Heart right ventricle (tissue), 16 donors: Measurements from ENCODE around the gene ZFAND2A. TPM values are rescaled to one million over a fixed set of nuclear protein-coding genes. Genes with fewer than 3 reads are reported as not detected.
A peak's percentile ranks its signal among the peaks of the same experiment; 100 is the strongest.

Experiments
- ATAC-seq, 8 donors: fragments of 200-7000 bp; cut with Tn5 transposase; one replicate each; pipeline ENCODE4 v1.9.1; 2020; ENCODE audit warnings: mild to moderate bottlenecking in 8 of 8, moderate library complexity in 8 of 8, moderate number of reproducible peaks in 1 of 8
- DNase-seq, 2 donors: peaks; one replicate each; pipeline ENCODE4 v3.0.0-alpha.2; 2020
- H3K27ac ChIP-seq, 10 donors: fragments of 200-600 bp; sonication (generic) in 2 of 10; one replicate each; pipeline versions ENCODE4 v1.5.0 to v1.8.0; 2020 to 2022; ENCODE audit warnings: mild to moderate bottlenecking in 3 of 10
- H3K27me3 ChIP-seq, 7 donors: fragments of 200-600 bp; one replicate each; pipeline ENCODE4 v1.8.0; 2021 to 2022; ENCODE audit warnings: mild to moderate bottlenecking in 2 of 7
- H3K36me3 ChIP-seq, 9 donors: fragments of 200-600 bp; sonication (generic) in 1 of 9; one replicate each; pipeline versions ENCODE4 v1.5.0 to v1.8.0; 2020 to 2022; ENCODE audit warnings: mild to moderate bottlenecking in 2 of 9
- H3K4me1 ChIP-seq, 9 donors: fragments of 200-600 bp; sonication (generic) in 1 of 9; one replicate each; pipeline versions ENCODE4 v1.5.0 to v1.8.0; 2020 to 2022; ENCODE audit warnings: mild to moderate bottlenecking in 4 of 9
- H3K4me3 ChIP-seq, 10 donors: fragments of 200-600 bp; sonication (generic) in 2 of 10; one replicate each; pipeline versions ENCODE4 v1.5.0 to v1.8.0; 2020 to 2022; ENCODE audit warnings: mild to moderate bottlenecking in 7 of 10, moderate library complexity in 2 of 10
- H3K9me3 ChIP-seq, 11 donors: fragments of 200-600 bp in 10 of 11; sonication (generic) in 2 of 11; one replicate each; pipeline versions ENCODE4 v1.5.0 to v1.8.0; 2013 to 2022; ENCODE audit warnings: mild to moderate bottlenecking in 2 of 11, control low read depth in 1 of 11, moderate library complexity in 1 of 11
- CTCF ChIP-seq, 9 donors: fragments of 200-600 bp; sonication (generic) in 2 of 9; IDR thresholded peaks; one replicate each; pipeline versions ENCODE4 v1.5.0 to v1.8.0; 2021 to 2022; ENCODE audit warnings: antibody characterized with exemption in 9 of 9, mild to moderate bottlenecking in 5 of 9, moderate library complexity in 1 of 9
- WGBS, 2 donors: extraction: QIAGEN DNeasy Blood & Tissue Kit; methylation state at CpG; one replicate each; pipeline ENCODE4 v1.1.7; 2013; ENCODE audit warnings: inconsistent platforms in 1 of 2; 5-methylcytosine and 5-hydroxymethylcytosine counted together
- intact Hi-C, 10 donors: fragments of 100-400 bp; cut with DNase I; formaldehyde crosslinking; loops; one replicate each; pipeline versions ENCODE4 v1.11.1 to v1.14.2; 2022
- polyA plus RNA-seq, 2 donors: library from polyadenylated mRNA; stranded (reverse); fragments of 200-250 nt; gene quantifications; one replicate each; pipeline ENCODE4 v1.2.3, GENCODE V29; 2013
- total RNA-seq, 10 donors: library from RNA; stranded (reverse); fragmentation: NEBNext Ultra II Directional in 3 of 10; extraction: Animal tissue kit (Norgen Biotek cat#: 25700) in 3 of 10; gene quantifications; one replicate each; pipeline versions ENCODE4 v1.2.1 to v1.2.4, GENCODE V29; 2021 to 2023
- donor health status: Arrhythmogenic right ventricular cardiomyopathy.
- donor health status: ischemic (EF 13 %, LVEDD 7.1; RV severe dilation, severe dysfunction).
- donor health status: healthy with polysubstance abuse.
- donor health status: DM: no; HTN: yes; CAD: no.
- donor health status: DM: no; HTN: no; CAD: no.
- donor health status: ischemic (EF 25% LVEDD 6.9; RV normal size, moderate dysfunction).
- donor health status: ischemic (EF 25% LVEDD 5.7; RV mildly dilated, moderate dysfunction).
- donor health status: healthy.
- donor health status: DM: yes; HTN: yes; CAD: no.
- donor health status: Ischemic cardiomyopathy.
- donor health status: ischemic (EF 35%, LVEDD 5.7; RV mildly dilated, moderate dysfunction).
- donor health status: nonischemic (EF 11% LVEDD 7.7; RV severe dilation, severe dysfunction).
- donor health status: DM: yes; HTN: yes; CAD: no.
- donor health status: PGD.
- donor health status: ischemic (EF 29% LVEDD 5.4; RV normal size, mild dysfunction).
- donor health status: nonischemic (EF 23%, LVEDD 6.1; RV moderate dilation, normal function).

Gene ZFAND2A
- total and polyA plus RNA-seq, 12 donors, result 4.4 to 32.6 (median 9.4) TPM

DNA sequence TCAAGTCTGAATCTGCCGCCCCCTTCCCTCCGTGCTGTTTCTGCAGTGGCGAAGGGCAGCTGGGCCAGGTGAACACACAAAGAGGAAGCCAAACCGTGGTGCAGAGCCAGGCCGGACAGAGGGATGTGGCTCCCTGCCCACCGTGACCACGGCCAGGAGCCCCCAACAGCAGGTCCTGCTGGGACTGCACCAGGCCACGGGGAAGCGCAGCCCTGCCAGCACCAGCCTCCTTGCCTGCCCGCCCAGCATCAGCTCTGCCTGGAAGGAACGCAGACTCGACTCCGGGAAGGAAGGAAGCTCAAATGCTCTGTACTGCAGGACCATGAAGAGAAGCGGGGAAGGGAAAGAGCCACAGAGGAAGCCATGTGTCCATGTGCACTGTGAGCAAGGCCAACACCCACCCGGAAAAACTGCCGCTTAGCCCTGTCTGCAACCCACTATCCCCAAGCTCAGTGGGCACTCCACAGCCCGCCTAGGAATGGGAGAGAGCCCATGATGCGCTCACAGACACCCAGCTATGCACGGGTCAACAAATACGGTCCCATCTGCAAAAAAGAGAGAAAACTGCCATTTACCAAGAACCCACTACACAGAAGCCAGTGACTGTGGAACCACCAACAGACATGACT lies 53.1 kb downstream of the ZFAND2A start:
- no peaks in the 10 kb centered on the region for H3K27me3 ChIP-seq
- no peak for TF ChIP-seq CTCF (IDR thresholded peaks at IDR 0.05)
- DNase-seq (no peak), ATAC-seq (no peak)
- H3K4me1 ChIP-seq, result peaks cover 0 to 42% (median 3%) of the 10 kb centered on the region in 9 donors
- no peak overlapping the region for H3K4me3 ChIP-seq
- 62 to 65% methylated on average over 20 of the region's 20 CpGs for WGBS, 2 donors
- peak overlapping the region in 1 of 10 donors; percentile 15 for H3K27ac ChIP-seq
- H3K9me3 ChIP-seq, result no peaks in the 10 kb centered on the region
- no peaks in the 10 kb centered on the region for H3K36me3 ChIP-seq
- intact Hi-C loops, result no loop called here

- no peak for TF ChIP-seq CTCF (IDR thresholded peaks at IDR 0.05)
- WGBS, 2 donors, result 84 to 87% methylated on average over 27 of the region's 27 CpGs
- no peak overlapping the region for H3K4me3 ChIP-seq
- H3K9me3 ChIP-seq, result no peaks in the 10 kb centered on the region
- H3K36me3 ChIP-seq, result no peaks in the 10 kb centered on the region
- ATAC-seq, result no peak
- intact Hi-C loops, result no loop called here
- no peak for DNase-seq
- H3K27ac ChIP-seq, result peak overlapping the region in 1 of 10 donors; percentile 15
- no peaks in the 10 kb centered on the region for H3K27me3 ChIP-seq
- H3K4me1 ChIP-seq, result peaks cover 0 to 39% (median 3%) of the 10 kb centered on the region in 9 donors
Observed at GRCh38 chr7:1106063-1106792, 53.8 kb downstream of the ZFAND2A start.

GRCh38 chr7:1105189-1105588 lies 54.8 kb downstream of the ZFAND2A start:
- intact Hi-C loops, result loop anchor here in 1 of 10 donors (2.0 kb wide), 1 partner anchor 18 kb away; no protein-coding TSS in a partner anchor
- DNase-seq (no peak), ATAC-seq (no peak)
- WGBS, 2 donors, result 92 to 93% methylated on average over 11 of the region's 11 CpGs
- H3K9me3 ChIP-seq, result no peaks in the 10 kb centered on the region
- H3K36me3 ChIP-seq, result no peaks in the 10 kb centered on the region
- peak overlapping the region in 4 of 10 donors; percentile 4 to 56 (median 33) for H3K27ac ChIP-seq
- TF ChIP-seq CTCF (IDR thresholded peaks at IDR 0.05), result no peak
- H3K4me1 ChIP-seq, result peaks cover 0 to 33% (median 3%) of the 10 kb centered on the region in 9 donors
- no peaks in the 10 kb centered on the region for H3K27me3 ChIP-seq
- H3K4me3 ChIP-seq, result no peak overlapping the region

DNA sequence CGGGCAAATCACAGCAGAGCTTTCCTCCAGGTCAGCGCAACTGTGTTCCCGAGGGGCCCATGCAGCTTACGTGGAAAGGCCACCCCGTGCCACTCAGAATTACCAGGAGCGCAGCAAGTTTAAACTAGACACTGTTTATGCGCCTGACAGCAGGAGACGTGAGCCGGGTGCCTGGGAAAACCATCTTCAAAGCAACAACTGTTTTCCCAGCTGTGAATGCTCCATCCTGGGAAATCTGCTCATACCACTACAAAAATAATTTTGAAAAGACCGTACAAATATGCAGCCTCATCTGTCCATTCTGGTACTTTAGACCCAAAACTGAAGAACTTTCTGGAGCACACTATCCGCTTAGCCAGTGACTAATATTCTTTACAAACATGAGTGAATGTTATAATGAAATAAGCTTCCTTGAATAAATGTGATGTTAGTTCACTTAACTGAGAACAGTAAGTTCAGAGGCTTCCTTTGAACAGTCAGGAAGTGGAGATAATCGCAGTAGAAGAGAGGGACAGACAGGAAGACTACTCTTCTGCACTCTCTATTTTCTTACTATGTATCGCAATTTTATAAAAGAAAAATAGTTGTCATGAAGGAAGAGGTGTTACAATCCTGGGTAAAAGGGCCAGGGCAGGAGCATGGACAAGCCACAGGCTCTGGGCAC lies 55.3 kb downstream of the ZFAND2A start:
- no peak overlapping the region for H3K4me3 ChIP-seq
- DNase-seq, result no peak
- no peaks in the 10 kb centered on the region for H3K36me3 ChIP-seq
- H3K27ac ChIP-seq, result peak overlapping the region in 5 of 10 donors; percentile 4 to 56 (median 33)
- H3K9me3 ChIP-seq, result no peaks in the 10 kb centered on the region
- TF ChIP-seq CTCF (IDR thresholded peaks at IDR 0.05), result no peak
- WGBS, 2 donors, result 64 to 69% methylated on average over 13 of the region's 13 CpGs
- intact Hi-C loops, result loop anchor here in 1 of 10 donors (2.0 kb wide), 1 partner anchor 18 kb away; no protein-coding TSS in a partner anchor
- H3K27me3 ChIP-seq, result no peaks in the 10 kb centered on the region
- peak in 2 of 8 donors; percentile 19 to 71 for ATAC-seq
- H3K4me1 ChIP-seq, result peaks cover 0 to 33% (median 3%) of the 10 kb centered on the region in 9 donors
